Measurements from ENCODE around the gene DDX25. TPM values are rescaled to one million over a fixed set of nuclear protein-coding genes. Genes with fewer than 3 reads are reported as not detected.
A peak's percentile ranks its signal among the peaks of the same experiment; 100 is the strongest.

The DDX25 gene
- polyA plus RNA-seq, 4 donors: 3.1 to 6.9 (median 5.8) TPM

- DNase-seq (ENCODE audit: low read depth in 4 of 4, low spot score in 2 of 4): no peak
These were observed 28.9 kb downstream of the DDX25 start for GRCh38 chr11:125933030-125933813.

DNA sequence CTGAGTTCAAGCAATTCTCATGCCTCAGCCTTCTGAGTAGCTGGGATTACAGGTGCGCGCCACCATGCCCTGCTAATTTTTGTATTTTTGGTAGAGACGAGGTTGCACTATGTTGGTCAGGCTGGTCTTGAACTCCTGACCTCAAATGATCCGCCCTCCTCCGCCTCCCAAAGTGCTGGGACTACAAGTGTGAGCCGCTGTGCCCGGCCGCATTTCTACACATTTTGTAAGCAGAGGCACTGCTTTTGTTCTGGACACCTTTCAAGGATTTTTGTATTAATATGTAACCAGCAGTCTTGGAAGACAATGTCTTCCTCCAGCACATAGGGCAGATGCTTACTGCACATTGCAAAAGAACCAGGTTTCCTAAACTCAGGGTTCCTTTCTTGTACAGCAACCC, 30.2 kb downstream of the DDX25 start:
- no peak for DNase-seq (ENCODE audit: low read depth in 4 of 4, low spot score in 2 of 4)

GRCh38 chr11:125935056-125935455, 30.7 kb downstream of the DDX25 start:
- no peak for DNase-seq (ENCODE audit: low read depth in 4 of 4, low spot score in 2 of 4)

DNA sequence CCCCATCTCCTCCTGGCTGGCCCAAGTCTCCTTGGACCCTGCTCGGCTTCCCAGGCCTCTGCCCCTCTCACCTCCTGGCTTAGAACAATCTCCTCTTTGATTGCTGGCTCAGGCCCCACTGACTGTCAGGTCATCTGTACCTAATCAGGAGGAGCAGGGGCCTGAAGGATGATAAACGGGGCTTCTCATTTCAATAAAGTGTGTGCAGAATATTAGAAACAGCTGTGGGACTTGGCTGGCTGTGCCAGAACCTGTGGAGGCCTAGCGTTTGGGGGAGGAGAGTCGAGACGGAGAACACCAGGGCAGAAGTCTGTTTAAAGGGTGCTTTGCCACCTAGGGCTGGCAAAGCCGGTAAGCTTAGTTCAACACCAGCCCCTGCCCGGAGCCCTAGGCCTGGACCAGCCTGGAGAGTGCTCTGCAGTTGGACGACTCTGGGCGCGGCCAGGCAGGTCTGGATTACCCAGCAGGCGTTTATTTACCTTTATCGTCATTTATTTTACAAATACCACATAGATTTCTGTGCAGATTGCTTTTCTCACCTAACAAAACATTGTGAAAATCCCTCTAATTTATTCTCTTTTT, 31.4 kb downstream of the DDX25 start:
- DNase-seq (ENCODE audit: low read depth in 4 of 4, low spot score in 2 of 4): no peak

DNA sequence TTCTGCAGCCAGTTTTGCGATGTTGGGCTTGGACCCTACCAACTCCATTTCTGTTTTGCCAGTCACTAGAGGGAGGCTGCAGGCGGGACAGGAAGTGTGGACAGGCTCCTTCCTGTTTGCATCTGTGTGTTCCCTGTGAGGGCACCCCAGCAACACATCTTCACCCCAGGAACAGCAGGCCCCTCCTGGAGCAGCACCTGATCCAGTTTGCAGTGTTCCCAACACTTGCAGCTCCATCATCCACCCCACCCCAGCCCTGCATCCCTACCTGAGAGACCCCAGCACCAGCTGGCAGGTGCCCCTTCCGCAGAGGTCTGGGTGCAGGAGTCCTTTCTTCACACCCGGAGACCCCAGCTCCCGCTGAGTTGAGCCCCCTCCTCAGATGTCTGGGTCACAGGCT, 34.1 kb downstream of the DDX25 start:
- DNase-seq (ENCODE audit: low read depth in 4 of 4, low spot score in 2 of 4): no peak

DNA sequence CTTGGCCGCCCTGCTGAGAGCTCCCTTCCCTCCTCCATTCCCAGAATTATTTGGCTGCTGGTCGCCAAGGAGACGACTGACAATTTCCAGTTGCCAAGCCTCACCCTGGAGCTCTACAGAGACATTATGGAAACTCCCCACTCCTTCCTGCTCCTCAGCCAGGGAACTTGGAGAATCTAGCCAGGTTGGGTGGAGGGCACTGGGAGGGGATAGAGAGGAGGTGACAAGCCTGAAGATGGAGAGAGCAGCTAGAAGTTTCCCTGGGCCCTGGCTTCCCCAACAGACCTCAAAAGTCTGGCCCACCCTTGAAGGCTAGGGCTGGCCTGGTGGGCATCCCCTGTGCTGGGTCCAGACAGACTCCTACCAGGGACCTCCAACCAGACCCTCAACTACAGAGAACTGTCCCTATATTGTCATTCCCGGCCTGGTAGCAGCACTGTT, 34.8 kb downstream of the DDX25 start:
- no peak for DNase-seq (ENCODE audit: low read depth in 4 of 4, low spot score in 2 of 4)

GRCh38 chr11:125940145-125940544, 35.8 kb downstream of the DDX25 start:
- DNase-seq (ENCODE audit: low read depth in 4 of 4, low spot score in 2 of 4): no peak

GRCh38 chr11:125941267-125941618, 36.9 kb downstream of the DDX25 start:
- no peak for DNase-seq (ENCODE audit: low read depth in 4 of 4, low spot score in 2 of 4)

- DNase-seq (ENCODE audit: low read depth in 4 of 4, low spot score in 2 of 4): peak in 1 of 4 donors; percentile 46
These were observed 37.6 kb downstream of the DDX25 start for GRCh38 chr11:125941619-125942611.

DNA sequence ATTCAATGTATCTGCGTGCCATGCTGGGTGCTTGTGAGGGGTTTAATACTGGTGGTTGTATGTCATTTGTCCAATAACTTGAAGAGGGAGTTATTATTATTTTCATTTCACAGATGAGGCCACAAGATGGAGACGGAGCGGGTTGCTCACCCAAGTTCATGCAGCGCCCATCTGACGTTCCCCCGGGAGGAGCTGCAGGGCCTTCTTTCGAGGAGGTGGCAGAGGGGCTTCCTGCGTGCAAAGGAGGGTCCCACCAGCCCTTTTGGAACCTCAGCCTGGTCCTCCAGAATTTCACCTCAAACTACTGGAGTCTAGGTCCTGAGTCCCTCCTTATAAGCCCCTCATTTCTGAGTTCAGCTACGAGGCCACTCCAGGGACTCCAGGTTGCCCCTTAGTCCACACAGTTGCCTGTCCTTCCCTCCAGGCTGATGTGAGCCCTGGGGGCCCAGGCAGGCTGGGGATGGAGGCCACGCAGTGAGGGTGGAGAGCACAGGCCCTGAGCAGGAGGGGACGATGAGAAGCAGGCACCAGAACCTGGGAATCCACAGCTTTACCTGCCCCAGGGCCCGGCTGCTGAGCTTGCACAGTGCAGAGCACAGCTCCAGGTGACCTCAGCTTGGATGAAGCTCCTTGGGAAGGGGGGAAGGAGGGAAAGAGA, 38.6 kb downstream of the DDX25 start:
- DNase-seq (ENCODE audit: low read depth in 4 of 4, low spot score in 2 of 4): no peak

- no peak for DNase-seq (ENCODE audit: low read depth in 4 of 4, low spot score in 2 of 4)
These were observed 39.5 kb downstream of the DDX25 start for GRCh38 chr11:125943661-125944349.

GRCh38 chr11:125944350-125945010, 40.2 kb downstream of the DDX25 start:
- DNase-seq (ENCODE audit: low read depth in 4 of 4, low spot score in 2 of 4): no peak

- DNase-seq (ENCODE audit: low read depth in 4 of 4, low spot score in 2 of 4): no peak
These were observed 40.9 kb downstream of the DDX25 start for GRCh38 chr11:125945011-125945796.

GRCh38 chr11:125945797-125946520, 41.7 kb downstream of the DDX25 start, which contains the start of gene VSIG10L2:
Gene VSIG10L2 (plus strand): TSS chr11:125946044. CDS start chr11:125946056, 12 bp downstream.
- DNase-seq (ENCODE audit: low read depth in 4 of 4, low spot score in 2 of 4): no peak

GRCh38 chr11:125946712-125947418, 42.6 kb downstream of the DDX25 start:
- no peak for DNase-seq (ENCODE audit: low read depth in 4 of 4, low spot score in 2 of 4)

DNA sequence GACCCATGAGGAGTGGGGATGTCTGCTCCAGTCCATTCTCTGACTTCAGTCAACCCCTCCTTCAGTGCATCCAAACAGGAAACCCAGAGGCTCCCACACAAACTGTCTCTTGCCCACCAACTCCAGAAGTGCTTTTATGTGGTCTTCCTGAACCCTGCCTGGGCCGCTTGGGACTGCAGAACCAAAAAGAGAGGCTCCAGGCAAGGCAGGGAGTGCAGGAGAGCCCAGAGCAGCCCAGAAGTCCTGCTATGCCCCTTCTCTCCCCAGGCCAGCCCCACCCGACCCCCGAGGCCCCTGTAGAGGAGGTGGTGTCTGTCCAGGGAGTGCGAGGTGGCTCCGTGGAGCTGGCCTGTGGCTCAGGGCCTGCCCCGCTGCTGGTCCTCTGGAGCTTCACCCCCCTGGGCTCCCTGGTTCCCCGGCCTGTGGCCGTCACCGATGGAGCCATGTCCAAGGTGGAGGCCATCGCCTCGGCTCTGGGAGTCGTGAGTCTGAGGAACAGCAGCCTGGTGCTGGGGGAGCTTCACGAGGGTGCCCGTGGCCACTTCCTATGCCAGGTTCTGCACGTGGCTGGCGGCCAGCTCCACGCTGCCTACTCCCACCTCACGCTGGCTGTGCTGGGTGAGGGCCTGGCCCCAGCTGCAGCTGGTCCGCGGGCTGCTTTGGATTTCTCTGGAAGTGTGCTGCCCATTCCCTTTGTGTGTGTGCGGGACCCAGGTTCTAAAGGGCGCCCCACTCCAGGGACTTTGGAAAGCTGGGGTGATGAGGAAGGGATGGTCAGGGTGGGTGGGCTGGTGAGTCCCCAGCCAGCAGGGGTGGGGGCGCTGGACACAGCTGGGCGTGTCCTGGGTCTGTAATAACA, 43.3 kb downstream of the DDX25 start:
- no peak for DNase-seq (ENCODE audit: low read depth in 4 of 4, low spot score in 2 of 4)

Measured in left renal cortex interstitium (tissue), 4 donors.